GM13977 (cell line): Measurements from ENCODE around the gene ARHGAP31.

Source experiments
- DNase-seq: peaks from one replicate; pipeline ENCODE4 v3.0.0; 2012; ENCODE audit warnings: low spot score
- CTCF ChIP-seq: IDR thresholded peaks from 2 replicates; pipeline ENCODE4 v1.5.1; 2012; ENCODE audit warnings: mild to moderate bottlenecking, control low read depth; ENCODE audit not compliant: insufficient read depth; ENCODE audit errors: extremely low read depth, missing control alignments
- in situ Hi-C: fragments of 300-500 bp; cut with MboI; formaldehyde crosslinking; loops from one replicate; pipeline ENCODE4 v1.12.0; 2022; ENCODE audit warnings: low sequenced_read_pairs, low pct_unique_long_range_greater_than_20kb, mixed read lengths, inconsistent platforms; ENCODE audit not compliant: unreplicated experiment

The ARHGAP31 gene

GRCh38 chr3:119346076-119346496 lies 51.9 kb downstream of the ARHGAP31 start:
- in situ Hi-C loops, result no loop called here
- no peak for DNase-seq

GRCh38 chr3:119347036-119347435 lies 52.9 kb downstream of the ARHGAP31 start:
- DNase-seq, result no peak
- in situ Hi-C loops, result no loop called here
- TF ChIP-seq CTCF, result no peak

More at GRCh38 chr3:119346076-119346496, 51.9 kb downstream of the ARHGAP31 start:
- TF ChIP-seq CTCF, result no peak

- no peak for TF ChIP-seq CTCF
- in situ Hi-C loops, result no loop called here
- DNase-seq, result no peak
These were observed 55.3 kb downstream of the ARHGAP31 start for GRCh38 chr3:119349354-119350041.

GRCh38 chr3:119350114-119350513 lies 55.9 kb downstream of the ARHGAP31 start:
- TF ChIP-seq CTCF, result no peak
- in situ Hi-C loops, result no loop called here
- no peak for DNase-seq

- in situ Hi-C loops, result no loop called here
- TF ChIP-seq CTCF, result no peak
These were observed 57.4 kb downstream of the ARHGAP31 start for GRCh38 chr3:119351581-119351980.

GRCh38 chr3:119352034-119352609 lies 57.9 kb downstream of the ARHGAP31 start:
- TF ChIP-seq CTCF, result no peak
- peak; percentile 44 for DNase-seq
- in situ Hi-C loops, result no loop called here

More at GRCh38 chr3:119351581-119351980, 57.4 kb downstream of the ARHGAP31 start:
- no peak for DNase-seq
